ENCODE results near the gene IGSF3. TPM values are rescaled to one million over a fixed set of nuclear protein-coding genes. Genes with fewer than 3 reads are reported as not detected.

Gene IGSF3
- total RNA-seq, 4 donors from 2014 or later: 2.6 to 4.6 (median 3.4) TPM

- ATAC-seq (ENCODE audit: low FRiP score): no peak
- no peak for DNase-seq (ENCODE audit: low spot score)
- TF ChIP-seq CTCF (IDR thresholded peaks at IDR 0.05): no peak
These were observed 139.0 kb downstream of the IGSF3 start for GRCh38 chr1:116528329-116529083.

DNA sequence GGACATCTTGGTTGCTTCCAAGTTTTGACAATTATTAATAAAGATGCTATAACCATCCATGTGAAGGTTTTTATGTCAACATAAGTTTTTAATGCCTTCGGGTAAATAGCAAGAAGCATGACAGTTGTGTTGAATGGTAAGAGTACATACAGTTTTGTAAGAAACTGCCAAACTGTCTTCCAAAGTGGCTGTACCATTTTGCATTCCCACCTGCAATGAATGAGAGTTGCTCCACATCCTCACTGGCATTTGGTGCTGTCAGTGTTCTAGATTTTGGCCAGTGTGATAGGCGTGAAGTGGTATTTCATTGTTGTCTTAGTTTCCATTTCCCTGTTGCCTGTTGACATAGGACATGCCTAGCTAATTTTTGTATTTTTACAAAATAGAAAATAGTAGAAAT lies 142.1 kb downstream of the IGSF3 start:
- no peak for TF ChIP-seq CTCF (IDR thresholded peaks at IDR 0.05)
- DNase-seq (ENCODE audit: low spot score) (no peak), ATAC-seq (ENCODE audit: low FRiP score) (no peak)

Small RNA genes lying within 50 kb of the gene (small RNA-seq; reads per million reads assigned to genes)
- gene MIR320B1 (not detected), gene MIR548AC (not detected)

Other genes with a start within 250 kb of the IGSF3 start
- 10 to 100 TPM; 23.8 to 53.4 (median 27.1) TPM for gene CD58, start 96.7 kb downstream of the IGSF3 start, total RNA-seq
- gene CD2, start 86.7 kb upstream of the IGSF3 start, total RNA-seq: 1 to 10 TPM; 1.8 to 3.4 (median 2.6) TPM
- gene PTGFRN, start 242.2 kb upstream of the IGSF3 start, total RNA-seq: 10 to 100 TPM; 10.7 to 39.8 (median 28.5) TPM

All from omental fat pad (tissue), 4 donors.